DMS 273 treated with DMSO at 0.1 percent for 48 hours (cell line): ENCODE results near the gene GALNT16.
"Not testable (repeated sequence)": the region's sequence is repeated elsewhere in the genome, so short reads cannot be mapped to it uniquely, and the experiment has no call there.

Source experiments
- DNase-seq: peaks from one replicate; lab custom pipeline; 2025; lab: John Stamatoyannopoulos, UW

Gene GALNT16

GRCh38 chr14:69260190-69260860, 367 bp downstream of the GALNT16 start:
- DNase-seq: no peak

GRCh38 chr14:69260861-69261564, 1.1 kb downstream of the GALNT16 start:
- no peak for DNase-seq

- no peak for DNase-seq
Measured at GRCh38 chr14:69261761-69262331, 1.9 kb downstream of the GALNT16 start.

- no peak for DNase-seq
Measured at GRCh38 chr14:69262516-69262915, 2.6 kb downstream of the GALNT16 start.

GRCh38 chr14:69263364-69263763, 3.4 kb downstream of the GALNT16 start:
- no peak for DNase-seq

GRCh38 chr14:69263771-69264170, 3.8 kb downstream of the GALNT16 start:
- DNase-seq: no peak

- DNase-seq: no peak
Measured at GRCh38 chr14:69266572-69267345, 6.8 kb downstream of the GALNT16 start.

- DNase-seq: no peak
Measured at GRCh38 chr14:69267492-69267891, 7.5 kb downstream of the GALNT16 start.

- DNase-seq: no peak
Measured at GRCh38 chr14:69268223-69268622, 8.3 kb downstream of the GALNT16 start.

GRCh38 chr14:69268763-69269162, 8.8 kb downstream of the GALNT16 start:
- no peak for DNase-seq

- no peak for DNase-seq
Measured at GRCh38 chr14:69269381-69269780, 9.4 kb downstream of the GALNT16 start.

- no peak for DNase-seq
Measured at GRCh38 chr14:69270097-69270496, 10.1 kb downstream of the GALNT16 start.

GRCh38 chr14:69270795-69271708, 11.1 kb downstream of the GALNT16 start:
- DNase-seq: no peak

- no peak for DNase-seq
Measured at GRCh38 chr14:69274321-69274720, 14.4 kb downstream of the GALNT16 start.

- no peak for DNase-seq
Measured at GRCh38 chr14:69275331-69275730, 15.4 kb downstream of the GALNT16 start.

- DNase-seq: not testable (repeated sequence)
Measured at GRCh38 chr14:69277356-69277755, 17.4 kb downstream of the GALNT16 start.

GRCh38 chr14:69280746-69281291, 20.9 kb downstream of the GALNT16 start:
- no peak for DNase-seq

GRCh38 chr14:69281450-69282169, 21.7 kb downstream of the GALNT16 start:
- no peak for DNase-seq

- no peak for DNase-seq
Measured at GRCh38 chr14:69282448-69282847, 22.5 kb downstream of the GALNT16 start.

GRCh38 chr14:69284170-69284569, 24.2 kb downstream of the GALNT16 start:
- DNase-seq: no peak
